HepG2 (cell line): ENCODE results near the gene NOS1AP. TPM values are rescaled to one million over a fixed set of nuclear protein-coding genes. Genes with fewer than 3 reads are reported as not detected.

Experiments used
- ATAC-seq: fragments of 200-7000 bp; cut with Tn5 transposase; 3 replicates; pipeline ENCODE4 v1.9.1; 2020; ENCODE audit warnings: mild to moderate bottlenecking, moderate library complexity
- BruUV-seq: library from RNA; stranded (reverse); fragments of 400-500 nt; replicated peaks from 2 replicates; lab custom pipeline; 2021; lab: Mats Ljungman, UMichigan
- CTCF ChIA-PET: fragments of 300-600 bp; formaldehyde crosslinking; extraction: SDS; loops from one replicate; lab custom pipeline; 2021; ENCODE audit warnings: low total read pairs, inconsistent platforms, low intra/inter-chr PET ratio; lab: Yijun Ruan, JAX
- POLR2A ChIA-PET: fragments of 350-600 bp; sonication (Branson Sonifier 250); formaldehyde crosslinking; loops from one replicate; lab custom pipeline; 2020; ENCODE audit warnings: antibody characterized with exemption, inconsistent platforms; lab: Yijun Ruan, JAX
- DNase-seq: peaks from one replicate; pipeline ENCODE4 v3.0.0-alpha.2; 2015; ENCODE audit warnings: low spot score
- FAIRE-seq: peaks from 3 replicates; lab custom pipeline; 2011; peaks lifted over from hg19 to GRCh38; lab: Jason Lieb, UNC
- H2AFZ ChIP-seq: one replicate; pipeline ENCODE4 v1.6.1; 2011; ENCODE audit warnings: low read length, inconsistent platforms
- H3K27ac ChIP-seq: fragments of 300-600 bp; 3 replicates; pipeline ENCODE4 v1.8.0; 2011; ENCODE audit warnings: mixed run types, mild to moderate bottlenecking, mixed read lengths, low read length, inconsistent platforms; ENCODE audit not compliant: insufficient read depth; ENCODE audit errors: extremely low read length
- H3K27me3 ChIP-seq, 2 experiments: fragments of 200-600 bp in 1 of 2; 2 replicates in 1 of 2; 3 replicates in 1 of 2; pipeline versions ENCODE4 v1.6.0 to v1.8.0; 2011; ENCODE audit warnings: low read length in 2 of 2, mild to moderate bottlenecking in 2 of 2, moderate library complexity in 2 of 2, inconsistent platforms in 1 of 2; ENCODE audit not compliant: insufficient read depth in 2 of 2, control insufficient read depth in 1 of 2
- H3K36me3 ChIP-seq, 2 experiments: fragments of 200-600 bp in 1 of 2; replicated peaks in 1 of 2; 2 replicates in 1 of 2; 3 replicates in 1 of 2; pipeline versions ENCODE4 v1.5.1 to v1.8.0; 2011; ENCODE audit warnings: low read length in 2 of 2, inconsistent platforms in 1 of 2; ENCODE audit not compliant: insufficient read depth in 2 of 2, control insufficient read depth in 1 of 2
- H3K4me1 ChIP-seq: 2 replicates; pipeline ENCODE4 v1.5.1; 2012; ENCODE audit warnings: low read length, inconsistent platforms; ENCODE audit not compliant: insufficient read depth
- H3K4me2 ChIP-seq: 2 replicates; pipeline ENCODE4 v1.6.0; 2011; ENCODE audit warnings: low read depth, low read length, inconsistent platforms
- H3K4me3 ChIP-seq, 3 experiments: fragments of 200-600 bp in 1 of 3; sonication (generic), shearing (Covaris generic) in 1 of 3; replicated peaks in 1 of 3; 2 replicates each; pipeline ENCODE4 v1.5.1; 2011 to 2016; ENCODE audit warnings: low read length in 3 of 3, inconsistent platforms in 2 of 3, low read depth in 2 of 3, mild to moderate bottlenecking in 2 of 3, control low read depth in 1 of 3, mixed read lengths in 1 of 3; ENCODE audit not compliant: insufficient read depth in 1 of 3
- H3K79me2 ChIP-seq: one replicate; pipeline ENCODE4 v1.6.1; 2011; ENCODE audit warnings: low read length, inconsistent platforms; ENCODE audit not compliant: insufficient read depth
- H3K9ac ChIP-seq: 2 replicates; pipeline ENCODE4 v1.6.0; 2011; ENCODE audit warnings: mild to moderate bottlenecking, low read depth, low read length, inconsistent platforms; ENCODE audit not compliant: insufficient read depth
- H3K9me3 ChIP-seq: 2 replicates; pipeline ENCODE4 v1.5.1; 2012; ENCODE audit warnings: mild to moderate bottlenecking, low read length
- H4K20me1 ChIP-seq: 2 replicates; pipeline ENCODE4 v1.6.0; 2011; ENCODE audit warnings: inconsistent platforms, mild to moderate bottlenecking, low read length, moderate library complexity; ENCODE audit not compliant: insufficient read depth
- ADNP ChIP-seq: sonication (generic); formaldehyde crosslinking; IDR thresholded peaks from 2 replicates; pipeline ENCODE4 v1.4.0; 2020; ENCODE audit warnings: missing genetic modification reagents
- MZF1 ChIP-seq: sonication (generic); formaldehyde crosslinking; IDR thresholded peaks from 2 replicates; pipeline ENCODE4 v1.8.1; 2023; ENCODE audit warnings: mild to moderate bottlenecking, missing genetic modification reagents, borderline replicate concordance
- NR1H2 ChIP-seq: sonication (generic); formaldehyde crosslinking; IDR thresholded peaks from 2 replicates; pipeline ENCODE4 v1.8.1; 2022; ENCODE audit warnings: low read depth, missing genetic modification reagents, borderline replicate concordance
- PHF21A ChIP-seq: sonication (generic); formaldehyde crosslinking; IDR thresholded peaks from 2 replicates; pipeline ENCODE4 v1.5.0; 2020; ENCODE audit warnings: mild to moderate bottlenecking, missing genetic modification reagents
- TCF7L2 ChIP-seq: IDR thresholded peaks from 2 replicates; pipeline ENCODE4 v1.6.1; 2011; ENCODE audit warnings: mild to moderate bottlenecking, low read depth, low read length, moderate library complexity
- ZNF382 ChIP-seq: sonication (generic); formaldehyde crosslinking; IDR thresholded peaks from 2 replicates; pipeline ENCODE4 v1.5.0; 2020; ENCODE audit warnings: missing genetic modification reagents, mild to moderate bottlenecking, borderline replicate concordance
- ZNF383 ChIP-seq: sonication (generic); formaldehyde crosslinking; IDR thresholded peaks from 2 replicates; pipeline ENCODE4 v1.4.0; 2020; ENCODE audit warnings: missing genetic modification reagents, mild to moderate bottlenecking, borderline replicate concordance
- WGBS: methylation state at CpG from one replicate; pipeline ENCODE4 v1.1.6; 2017; ENCODE audit warnings: low lambda C conversion rate; 5-methylcytosine and 5-hydroxymethylcytosine counted together
- in situ Hi-C: cut with HindIII; loops from 2 replicates; pipeline ENCODE4 v1.10.0; 2017; ENCODE audit warnings: low pct_unique_long_range_greater_than_20kb; ENCODE audit not compliant: extremely low pct_ligation_motif_present
- intact Hi-C: fragments of 100-400 bp; cut with micrococcal nuclease; formaldehyde crosslinking; loops from one replicate; pipeline ENCODE4 v1.10.0; 2022; ENCODE audit not compliant: unreplicated experiment
- polyA plus RNA-seq, 8 experiments: library from polyadenylated mRNA; depleted of rRNA in 3 of 8; stranded (reverse) in 7 of 8; unstranded in 1 of 8; fragments of >200 nt; fragmentation: Illumina TruSeq in 4 of 8; extraction: Trizol in 4 of 8; gene quantifications; 2 replicates each; pipeline versions ENCODE4 v1.2.1 to v1.2.3, GENCODE V29; 2011 to 2016; ENCODE audit warnings: low read depth in 4 of 8, missing spikeins in 1 of 8, mixed read lengths in 1 of 8; ENCODE audit not compliant: insufficient read depth in 1 of 8
- total RNA-seq, 5 experiments: library from RNA; depleted of rRNA; stranded (reverse); fragments of >200 nt; fragmentation: Illumina TruSeq; extraction: Trizol; gene quantifications; 2 replicates each; pipeline ENCODE4 v1.2.3, GENCODE V29; 2016; ENCODE audit warnings: low read depth in 1 of 5
- TF ChIP-seq, protein P1 (sequence below): sonication (generic); formaldehyde crosslinking; IDR thresholded peaks from 2 replicates; pipeline ENCODE4 v1.4.0; 2020; ENCODE audit warnings: low read depth, mild to moderate bottlenecking, missing genetic modification reagents
- TF ChIP-seq, protein P2 (sequence below): IDR thresholded peaks from 2 replicates; pipeline ENCODE4 v1.6.1; 2016; ENCODE audit warnings: low read depth, missing genetic modification reagents, missing compliant biosample characterization

Gene NOS1AP
- total and polyA plus RNA-seq, 2 of the 13 experiments (the other 11 are each of a cell fraction or from before 2014, with no cell fraction given): 2.0 to 3.3 TPM

DNA sequence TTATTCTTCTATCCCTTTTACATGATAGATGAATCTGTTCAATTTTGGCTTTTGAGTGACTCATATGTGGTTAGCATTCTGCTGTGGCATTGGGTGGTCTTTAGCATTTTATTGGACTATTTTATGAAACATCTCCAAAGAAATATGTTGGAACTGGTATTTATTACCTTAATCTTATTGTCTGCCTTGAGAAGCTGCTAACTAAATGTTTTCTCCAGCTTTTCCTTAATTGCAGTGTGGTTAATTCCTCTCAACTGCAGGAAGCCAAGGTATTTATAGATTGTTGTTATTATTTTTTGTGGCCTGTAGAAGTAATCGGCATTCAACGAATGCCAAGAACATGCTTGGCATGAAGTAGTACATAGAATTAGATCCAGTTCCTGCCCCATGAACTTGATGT lies 64.1 kb downstream of the NOS1AP start:
- in situ Hi-C loops: no loop called here
- 100% methylated on average over 2 of the region's 2 CpGs for WGBS
- Histone ChIP-seq H3K79me2 (peaks cover 76% of the 10 kb centered on the region), H4K20me1 (no peaks in the 10 kb centered on the region), H3K4me3 (no peak overlapping the region), H3K4me1 (peaks cover 98% of the 10 kb centered on the region), H3K9me3 (no peaks in the 10 kb centered on the region), H2AFZ (no peak overlapping the region), H3K27ac (no peak overlapping the region), H3K4me2 (no peak overlapping the region), H3K9ac (no peak overlapping the region), H3K27me3 (no peaks in the 10 kb centered on the region), H3K36me3 (no peaks in the 10 kb centered on the region)
- POLR2A ChIA-PET: interaction anchor here (0.7 to 3.6 kb wide), 2 partner anchors 13 to 24 kb away, joined by 3 to 41 read pairs; no protein-coding TSS in a partner anchor
- CTCF ChIA-PET: no interaction called here
- TF ChIP-seq MZF1 (CRISPR knock-in tag) (no peak), PHF21A (no peak), ZNF383 (CRISPR knock-in tag) (no peak), ADNP (no peak), NR1H2 (CRISPR knock-in tag) (no peak), ZNF382 (CRISPR knock-in tag) (no peak), TCF7L2 (no peak)
- TF ChIP-seq, protein P1, sequence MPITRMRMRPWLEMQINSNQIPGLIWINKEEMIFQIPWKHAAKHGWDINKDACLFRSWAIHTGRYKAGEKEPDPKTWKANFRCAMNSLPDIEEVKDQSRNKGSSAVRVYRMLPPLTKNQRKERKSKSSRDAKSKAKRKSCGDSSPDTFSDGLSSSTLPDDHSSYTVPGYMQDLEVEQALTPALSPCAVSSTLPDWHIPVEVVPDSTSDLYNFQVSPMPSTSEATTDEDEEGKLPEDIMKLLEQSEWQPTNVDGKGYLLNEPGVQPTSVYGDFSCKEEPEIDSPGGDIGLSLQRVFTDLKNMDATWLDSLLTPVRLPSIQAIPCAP (CRISPR knock-in tag): no peak
- TF ChIP-seq, protein P2, sequence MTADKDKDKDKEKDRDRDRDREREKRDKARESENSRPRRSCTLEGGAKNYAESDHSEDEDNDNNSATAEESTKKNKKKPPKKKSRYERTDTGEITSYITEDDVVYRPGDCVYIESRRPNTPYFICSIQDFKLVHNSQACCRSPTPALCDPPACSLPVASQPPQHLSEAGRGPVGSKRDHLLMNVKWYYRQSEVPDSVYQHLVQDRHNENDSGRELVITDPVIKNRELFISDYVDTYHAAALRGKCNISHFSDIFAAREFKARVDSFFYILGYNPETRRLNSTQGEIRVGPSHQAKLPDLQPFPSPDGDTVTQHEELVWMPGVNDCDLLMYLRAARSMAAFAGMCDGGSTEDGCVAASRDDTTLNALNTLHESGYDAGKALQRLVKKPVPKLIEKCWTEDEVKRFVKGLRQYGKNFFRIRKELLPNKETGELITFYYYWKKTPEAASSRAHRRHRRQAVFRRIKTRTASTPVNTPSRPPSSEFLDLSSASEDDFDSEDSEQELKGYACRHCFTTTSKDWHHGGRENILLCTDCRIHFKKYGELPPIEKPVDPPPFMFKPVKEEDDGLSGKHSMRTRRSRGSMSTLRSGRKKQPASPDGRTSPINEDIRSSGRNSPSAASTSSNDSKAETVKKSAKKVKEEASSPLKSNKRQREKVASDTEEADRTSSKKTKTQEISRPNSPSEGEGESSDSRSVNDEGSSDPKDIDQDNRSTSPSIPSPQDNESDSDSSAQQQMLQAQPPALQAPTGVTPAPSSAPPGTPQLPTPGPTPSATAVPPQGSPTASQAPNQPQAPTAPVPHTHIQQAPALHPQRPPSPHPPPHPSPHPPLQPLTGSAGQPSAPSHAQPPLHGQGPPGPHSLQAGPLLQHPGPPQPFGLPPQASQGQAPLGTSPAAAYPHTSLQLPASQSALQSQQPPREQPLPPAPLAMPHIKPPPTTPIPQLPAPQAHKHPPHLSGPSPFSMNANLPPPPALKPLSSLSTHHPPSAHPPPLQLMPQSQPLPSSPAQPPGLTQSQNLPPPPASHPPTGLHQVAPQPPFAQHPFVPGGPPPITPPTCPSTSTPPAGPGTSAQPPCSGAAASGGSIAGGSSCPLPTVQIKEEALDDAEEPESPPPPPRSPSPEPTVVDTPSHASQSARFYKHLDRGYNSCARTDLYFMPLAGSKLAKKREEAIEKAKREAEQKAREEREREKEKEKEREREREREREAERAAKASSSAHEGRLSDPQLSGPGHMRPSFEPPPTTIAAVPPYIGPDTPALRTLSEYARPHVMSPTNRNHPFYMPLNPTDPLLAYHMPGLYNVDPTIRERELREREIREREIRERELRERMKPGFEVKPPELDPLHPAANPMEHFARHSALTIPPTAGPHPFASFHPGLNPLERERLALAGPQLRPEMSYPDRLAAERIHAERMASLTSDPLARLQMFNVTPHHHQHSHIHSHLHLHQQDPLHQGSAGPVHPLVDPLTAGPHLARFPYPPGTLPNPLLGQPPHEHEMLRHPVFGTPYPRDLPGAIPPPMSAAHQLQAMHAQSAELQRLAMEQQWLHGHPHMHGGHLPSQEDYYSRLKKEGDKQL (CRISPR knock-in tag): no peak
- DNase-seq (no peak), FAIRE-seq (no peak), ATAC-seq (no peak)
- BruUV-seq: no TSS peak
- intact Hi-C loops: loop anchor here (5.0 kb wide), 2 partner anchors 64 to 104 kb away; no protein-coding TSS in a partner anchor
